Measurements from ENCODE around the gene USP1. TPM values are rescaled to one million over a fixed set of nuclear protein-coding genes. Genes with fewer than 3 reads are reported as not detected.

The USP1 gene
- total RNA-seq, 2 donors from 2014 or later = 19.8 to 27.9 TPM

- Histone ChIP-seq H3K27me3 (replicated peaks; ENCODE audit: insufficient read depth) (no peaks in the 10 kb centered on the region), H3K4me1 (ENCODE audit: control insufficient read depth in 1 of 2, low read depth in 2 of 2) (peaks cover 13 to 36% of the 10 kb centered on the region in 2 donors), H3K27ac (peak overlapping the region in 1 of 2 donors; percentile 100), H3K4me3 (peak overlapping the region; percentile 97), H3K9me3 (no peaks in the 10 kb centered on the region), H3K36me3 (peaks cover 3% of the 10 kb centered on the region)
- ATAC-seq (ENCODE audit: insufficient number of reproducible peaks, low FRiP score, low read depth) = no peak
- DNase-seq (ENCODE audit: low spot score) = no peak
- TF ChIP-seq, protein P1, sequence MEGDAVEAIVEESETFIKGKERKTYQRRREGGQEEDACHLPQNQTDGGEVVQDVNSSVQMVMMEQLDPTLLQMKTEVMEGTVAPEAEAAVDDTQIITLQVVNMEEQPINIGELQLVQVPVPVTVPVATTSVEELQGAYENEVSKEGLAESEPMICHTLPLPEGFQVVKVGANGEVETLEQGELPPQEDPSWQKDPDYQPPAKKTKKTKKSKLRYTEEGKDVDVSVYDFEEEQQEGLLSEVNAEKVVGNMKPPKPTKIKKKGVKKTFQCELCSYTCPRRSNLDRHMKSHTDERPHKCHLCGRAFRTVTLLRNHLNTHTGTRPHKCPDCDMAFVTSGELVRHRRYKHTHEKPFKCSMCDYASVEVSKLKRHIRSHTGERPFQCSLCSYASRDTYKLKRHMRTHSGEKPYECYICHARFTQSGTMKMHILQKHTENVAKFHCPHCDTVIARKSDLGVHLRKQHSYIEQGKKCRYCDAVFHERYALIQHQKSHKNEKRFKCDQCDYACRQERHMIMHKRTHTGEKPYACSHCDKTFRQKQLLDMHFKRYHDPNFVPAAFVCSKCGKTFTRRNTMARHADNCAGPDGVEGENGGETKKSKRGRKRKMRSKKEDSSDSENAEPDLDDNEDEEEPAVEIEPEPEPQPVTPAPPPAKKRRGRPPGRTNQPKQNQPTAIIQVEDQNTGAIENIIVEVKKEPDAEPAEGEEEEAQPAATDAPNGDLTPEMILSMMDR (IDR thresholded peaks at IDR 0.05) = no peak
Measured at GRCh38 chr1:62438163-62438562, 1.3 kb downstream of the USP1 start.

DNA sequence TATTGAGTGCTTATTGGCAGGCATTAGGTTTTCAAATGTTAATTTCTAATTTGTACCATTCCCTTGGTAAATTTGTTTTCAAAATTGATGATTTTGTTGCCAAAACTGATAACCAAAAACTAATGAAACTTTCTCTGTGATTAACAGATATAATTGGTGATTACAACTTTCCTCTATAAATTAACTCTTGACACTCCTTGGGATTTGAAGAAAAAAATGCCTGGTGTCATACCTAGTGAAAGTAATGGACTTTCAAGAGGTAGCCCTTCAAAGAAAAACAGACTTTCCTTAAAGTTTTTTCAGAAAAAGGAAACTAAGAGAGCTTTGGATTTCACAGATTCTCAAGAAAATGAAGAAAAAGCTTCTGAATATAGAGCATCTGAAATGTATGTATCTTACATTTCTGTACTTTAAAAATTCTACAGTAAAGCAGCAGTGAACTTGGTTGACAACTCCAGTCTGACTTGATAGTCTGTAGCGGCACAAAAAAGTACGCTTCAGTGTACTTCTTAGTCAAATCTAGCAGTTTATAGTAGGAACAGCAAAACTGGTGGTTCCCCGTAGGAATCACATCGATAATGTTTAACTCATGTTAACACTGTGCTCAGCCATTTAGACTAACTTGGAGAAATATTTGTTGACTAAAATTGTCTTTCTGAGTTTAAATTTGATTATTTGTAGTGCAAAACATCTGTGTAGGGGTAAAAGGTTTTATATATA, 3.0 kb downstream of the USP1 start:
- Histone ChIP-seq H3K4me1 (ENCODE audit: control insufficient read depth in 1 of 2, low read depth in 2 of 2) (peaks cover 13 to 36% of the 10 kb centered on the region in 2 donors), H3K27ac (no peak overlapping the region), H3K4me3 (no peak overlapping the region), H3K36me3 (peaks cover 3% of the 10 kb centered on the region), H3K27me3 (replicated peaks; ENCODE audit: insufficient read depth) (no peaks in the 10 kb centered on the region), H3K9me3 (no peaks in the 10 kb centered on the region)
- DNase-seq (ENCODE audit: low spot score) = no peak
- TF ChIP-seq, protein P1 (IDR thresholded peaks at IDR 0.05) = no peak
- no peak for ATAC-seq (ENCODE audit: insufficient number of reproducible peaks, low FRiP score, low read depth)

DNA sequence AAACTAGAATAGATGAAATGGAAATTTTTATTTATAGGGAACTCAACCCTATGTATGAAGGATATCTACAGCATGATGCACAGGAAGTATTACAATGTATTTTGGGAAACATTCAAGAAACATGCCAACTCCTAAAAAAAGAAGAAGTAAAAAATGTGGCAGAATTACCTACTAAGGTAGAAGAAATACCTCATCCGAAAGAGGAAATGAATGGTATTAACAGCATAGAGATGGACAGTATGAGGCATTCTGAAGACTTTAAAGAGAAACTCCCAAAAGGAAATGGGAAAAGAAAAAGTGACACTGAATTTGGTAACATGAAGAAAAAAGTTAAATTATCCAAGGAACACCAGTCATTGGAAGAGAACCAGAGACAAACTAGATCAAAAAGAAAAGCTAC, 7.9 kb downstream of the USP1 start:
- Histone ChIP-seq H3K36me3 (peaks cover 44% of the 10 kb centered on the region), H3K9me3 (no peaks in the 10 kb centered on the region), H3K27me3 (replicated peaks; ENCODE audit: insufficient read depth) (no peaks in the 10 kb centered on the region), H3K4me3 (no peak overlapping the region), H3K4me1 (ENCODE audit: control insufficient read depth in 1 of 2, low read depth in 2 of 2) (peaks cover 3 to 13% of the 10 kb centered on the region in 2 donors), H3K27ac (no peak overlapping the region)
- TF ChIP-seq, protein P1 (IDR thresholded peaks at IDR 0.05) = no peak
- DNase-seq (ENCODE audit: low spot score) = no peak
- ATAC-seq (ENCODE audit: insufficient number of reproducible peaks, low FRiP score, low read depth) = no peak

DNA sequence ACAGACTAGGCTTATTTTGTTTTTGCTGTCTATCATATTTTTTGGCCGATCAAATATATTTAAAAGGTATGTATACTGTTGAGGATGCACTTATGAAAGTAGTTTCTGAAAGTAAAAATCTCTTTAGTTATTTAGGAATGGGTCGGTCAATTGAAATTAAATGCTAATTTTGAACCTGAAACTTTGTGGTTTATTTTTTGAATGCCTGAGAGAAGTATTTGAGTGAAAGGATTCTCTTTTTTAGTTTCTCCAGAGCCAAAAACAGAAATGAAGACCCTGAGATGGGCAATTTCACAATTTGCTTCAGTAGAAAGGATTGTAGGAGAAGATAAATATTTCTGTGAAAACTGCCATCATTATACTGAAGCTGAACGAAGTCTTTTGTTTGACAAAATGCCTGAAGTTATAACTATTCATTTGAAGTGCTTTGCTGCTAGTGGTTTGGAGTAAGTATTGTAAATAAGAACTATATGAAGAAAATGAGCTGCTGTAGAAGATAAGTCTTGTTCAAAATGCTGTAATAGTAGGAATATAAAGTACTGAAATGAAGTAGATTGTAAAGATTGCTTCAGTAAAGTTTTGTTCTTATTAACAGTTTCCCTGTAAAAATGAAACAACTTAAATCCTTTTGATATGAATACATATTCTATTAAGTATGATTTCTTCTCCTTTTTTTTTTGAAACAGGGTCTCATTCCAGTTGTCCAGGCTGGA, 11.5 kb downstream of the USP1 start:
- ATAC-seq (ENCODE audit: insufficient number of reproducible peaks, low FRiP score, low read depth) = no peak

DNA sequence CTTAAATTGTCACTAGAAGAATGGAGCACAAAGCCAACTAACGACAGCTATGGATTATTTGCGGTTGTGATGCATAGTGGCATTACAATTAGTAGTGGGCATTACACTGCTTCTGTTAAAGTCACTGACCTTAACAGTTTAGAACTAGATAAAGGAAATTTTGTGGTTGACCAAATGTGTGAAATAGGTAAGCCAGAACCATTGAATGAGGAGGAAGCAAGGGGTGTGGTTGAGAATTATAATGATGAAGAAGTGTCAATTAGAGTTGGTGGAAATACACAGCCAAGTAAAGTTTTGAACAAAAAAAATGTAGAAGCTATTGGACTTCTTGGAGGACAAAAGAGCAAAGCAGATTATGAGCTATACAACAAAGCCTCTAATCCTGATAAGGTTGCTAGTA, 13.5 kb downstream of the USP1 start:
- TF ChIP-seq, protein P1 (IDR thresholded peaks at IDR 0.05) = no peak
- H3K27ac ChIP-seq = no peak overlapping the region
- H3K9me3 ChIP-seq = no peaks in the 10 kb centered on the region
- no peaks in the 10 kb centered on the region for H3K27me3 ChIP-seq (replicated peaks; ENCODE audit: insufficient read depth)
- ATAC-seq (ENCODE audit: insufficient number of reproducible peaks, low FRiP score, low read depth) (no peak), DNase-seq (ENCODE audit: low spot score) (no peak)
- peaks cover 52% of the 10 kb centered on the region for H3K36me3 ChIP-seq
- H3K4me1 ChIP-seq (ENCODE audit: control insufficient read depth in 1 of 2, low read depth in 2 of 2) = no peaks in the 10 kb centered on the region
- H3K4me3 ChIP-seq = no peak overlapping the region

More for the DNA sequence above, 11.5 kb downstream of the USP1 start:
- H3K9me3 ChIP-seq = no peaks in the 10 kb centered on the region
- H3K36me3 ChIP-seq = peaks cover 53% of the 10 kb centered on the region
- H3K4me3 ChIP-seq = no peak overlapping the region
- no peaks in the 10 kb centered on the region for H3K27me3 ChIP-seq (replicated peaks; ENCODE audit: insufficient read depth)
- no peak for DNase-seq (ENCODE audit: low spot score)
- no peaks in the 10 kb centered on the region for H3K4me1 ChIP-seq (ENCODE audit: control insufficient read depth in 1 of 2, low read depth in 2 of 2)
- H3K27ac ChIP-seq = no peak overlapping the region
- TF ChIP-seq, protein P1 (IDR thresholded peaks at IDR 0.05) = no peak
